HPDE6-E6E7 (cell line): ENCODE data around the gene SCN2B.
A peak's percentile ranks its signal among the peaks of the same experiment; 100 is the strongest.
"Not testable (repeated sequence)": the region's sequence is repeated elsewhere in the genome, so short reads cannot be mapped to it uniquely, and the experiment has no call there.

Experiments
- DNase-seq: peaks from one replicate; pipeline ENCODE4 v3.0.0; 2011; ENCODE audit warnings: missing footprints; ENCODE audit errors: extremely low spot score

SCN2B gene

DNA sequence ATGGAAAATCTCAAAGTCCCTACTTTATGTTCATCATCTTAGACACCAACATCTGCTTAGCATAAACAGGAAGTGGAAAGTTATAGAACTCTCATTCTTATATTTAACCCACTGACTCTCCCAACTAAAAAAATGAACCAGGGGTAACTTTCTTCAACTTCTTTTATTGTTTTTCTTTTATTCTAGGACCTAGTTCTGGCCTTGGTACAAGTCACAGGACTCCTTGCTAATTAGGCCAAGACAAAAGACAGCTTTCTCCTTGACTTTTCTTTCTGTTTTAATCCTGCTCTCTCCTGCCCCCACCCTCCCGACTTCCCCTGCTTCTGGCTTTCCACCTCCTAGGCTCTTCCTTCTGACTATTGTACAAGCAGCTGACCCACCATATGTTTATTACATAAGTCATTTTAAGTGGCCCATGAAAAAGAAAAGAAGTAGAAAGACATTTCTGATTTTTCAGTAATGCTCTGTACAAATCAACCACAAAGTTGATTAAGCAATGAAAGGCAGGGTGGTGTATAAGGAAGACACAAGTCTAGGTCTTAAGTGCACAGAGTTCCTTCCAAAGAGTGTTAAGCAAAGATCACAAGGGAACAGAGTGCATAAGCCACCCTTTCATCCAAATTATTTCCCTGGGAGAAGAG is 30.1 kb upstream of the SCN2B start:
- DNase-seq: no peak

DNA sequence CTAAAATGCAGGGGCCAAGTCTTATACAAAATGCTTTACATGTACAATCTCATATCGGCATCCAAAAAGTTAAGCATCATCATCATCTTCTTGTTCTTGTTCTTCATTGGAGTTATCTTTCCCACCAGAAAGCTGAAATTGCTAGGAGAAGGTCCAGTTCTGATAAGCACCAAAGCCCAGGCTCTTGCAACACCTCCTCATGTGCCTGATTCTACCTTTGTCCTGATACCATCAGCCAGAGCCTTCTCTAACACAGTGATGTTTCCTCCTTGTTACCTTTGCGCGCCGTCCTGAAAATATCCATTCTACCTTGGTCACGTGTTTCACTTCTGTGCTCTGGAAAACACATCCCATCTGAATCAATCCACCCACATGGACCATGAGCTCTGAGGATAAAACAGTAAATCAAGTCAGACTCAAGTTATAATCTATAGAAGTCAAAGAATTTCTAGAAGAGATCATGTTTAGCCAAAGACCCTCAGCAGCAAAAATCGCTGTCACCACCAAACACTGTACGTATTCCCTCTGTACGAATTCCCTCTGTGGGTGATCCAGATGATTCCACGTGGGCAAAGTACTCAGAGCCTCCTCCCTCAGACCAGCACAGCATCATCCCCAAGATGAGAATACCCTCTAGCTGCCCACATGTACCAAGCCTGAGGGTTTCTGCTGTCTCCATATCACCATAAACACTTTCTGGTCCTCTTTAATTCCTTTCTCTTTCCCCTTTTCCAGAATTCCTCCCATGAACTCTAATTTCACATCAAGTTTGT is 29.4 kb upstream of the SCN2B start:
- no peak for DNase-seq

DNA sequence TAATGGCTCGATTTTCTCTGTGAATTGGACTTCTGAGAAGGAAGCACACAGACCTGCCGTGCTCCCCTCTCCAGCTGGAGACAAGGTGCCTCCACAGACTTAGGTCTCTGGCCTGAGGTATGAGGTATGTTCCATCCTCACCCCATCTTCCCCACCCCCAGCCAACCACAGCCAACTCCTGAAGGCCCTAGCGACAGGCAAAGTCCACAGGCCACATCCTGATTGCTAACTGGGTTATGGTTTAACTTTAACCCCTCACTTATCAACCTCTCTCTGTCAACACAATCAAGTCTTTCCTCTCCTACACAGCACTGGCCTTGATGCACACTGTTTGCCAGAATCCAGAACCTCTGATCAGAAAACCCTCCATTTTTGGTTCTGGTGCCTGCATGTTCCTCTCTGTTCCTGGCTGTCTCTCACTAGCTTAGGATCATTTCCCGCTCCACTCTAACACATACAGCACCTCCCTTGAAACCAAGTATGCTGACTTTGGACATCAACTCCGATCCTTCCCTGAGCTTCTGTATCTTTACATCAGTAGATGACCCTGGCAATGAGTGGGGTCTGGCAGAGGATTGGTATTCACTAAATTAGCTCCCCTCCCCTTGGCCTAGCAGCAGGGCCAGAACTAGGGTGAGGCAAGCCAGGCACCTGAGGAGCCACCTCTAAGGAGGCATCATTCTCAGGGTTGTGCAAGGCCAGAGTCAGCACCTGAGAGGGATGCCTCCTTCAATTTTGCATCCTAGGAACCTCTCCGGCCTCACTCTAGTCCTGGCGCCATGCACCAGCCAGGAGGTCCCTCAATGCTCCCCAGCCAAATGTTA is 26.4 kb upstream of the SCN2B start:
- no peak for DNase-seq

DNA sequence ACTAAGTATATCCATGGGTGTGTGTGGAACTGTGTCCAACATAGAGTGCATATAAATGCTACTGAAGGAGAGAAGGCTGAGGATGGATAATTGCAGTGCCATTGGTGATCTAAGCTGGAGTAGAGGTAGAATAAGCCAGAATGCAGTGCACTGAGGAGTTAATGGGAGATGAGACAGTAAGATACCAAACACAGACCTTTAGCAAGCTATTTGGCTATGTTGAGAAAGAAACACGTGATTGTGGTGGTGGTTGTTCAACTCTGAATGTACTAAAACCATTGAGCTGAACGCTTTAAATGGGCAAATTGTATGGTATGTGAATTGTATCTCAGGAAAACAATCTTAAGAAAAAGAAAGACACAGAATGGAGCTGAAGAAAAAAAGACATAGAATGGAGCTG is 25.5 kb upstream of the SCN2B start:
- DNase-seq: no peak

DNA sequence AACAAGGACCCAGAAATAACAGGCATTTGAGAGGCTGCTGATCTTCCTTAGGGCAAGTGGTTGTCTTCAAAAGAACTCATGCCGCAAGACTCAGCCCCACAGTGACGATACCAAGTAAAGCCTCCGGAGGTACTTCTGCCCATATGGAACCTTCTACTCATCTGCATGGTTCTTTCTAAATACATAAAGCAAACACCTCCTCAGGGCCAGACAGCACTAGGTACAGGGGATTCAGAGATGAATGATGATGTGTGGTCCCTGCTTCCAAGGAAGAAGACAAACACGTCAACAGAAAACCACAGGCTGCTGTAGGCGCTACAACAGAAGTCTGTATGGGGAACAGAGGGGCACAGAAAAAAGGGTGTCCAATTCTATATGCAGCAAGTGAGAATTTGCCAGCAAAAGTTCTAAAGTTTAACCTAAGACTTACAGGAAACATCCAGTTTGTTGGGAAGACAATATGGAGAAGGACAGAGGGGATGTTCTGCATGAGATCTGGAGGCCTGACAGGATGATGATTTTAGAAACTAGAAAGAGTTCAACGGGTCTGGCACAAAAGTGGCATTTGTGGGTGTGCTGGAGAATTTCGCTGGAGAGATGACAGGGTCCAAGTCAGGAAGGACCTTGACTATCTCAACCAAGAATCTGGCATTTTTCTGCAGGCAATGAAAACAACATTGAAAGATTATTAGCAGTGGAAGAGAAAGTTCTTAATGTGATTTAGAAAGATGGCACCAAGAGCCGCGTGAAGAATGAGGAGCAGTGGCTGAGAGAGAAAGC is 24.7 kb upstream of the SCN2B start:
- DNase-seq: no peak

DNA sequence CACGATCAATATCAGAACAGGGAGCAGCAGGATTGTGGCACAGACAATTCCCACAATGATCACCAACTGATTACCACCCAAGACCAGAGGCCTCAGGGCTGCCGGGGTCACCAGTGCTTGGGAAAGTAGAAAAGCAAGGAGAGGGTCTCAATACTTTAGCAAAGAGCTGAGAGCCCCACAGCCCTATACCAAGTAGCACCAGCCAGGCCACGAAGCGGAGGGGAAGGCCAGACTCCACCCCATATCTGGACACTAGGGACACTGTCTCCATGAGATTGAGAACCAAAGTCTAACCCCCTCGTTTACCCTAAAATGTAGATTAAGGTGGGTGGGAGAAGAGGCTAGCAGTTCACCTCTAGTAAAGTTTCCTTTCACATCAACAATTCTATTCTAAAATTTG is 24.1 kb upstream of the SCN2B start:
- no peak for DNase-seq

DNA sequence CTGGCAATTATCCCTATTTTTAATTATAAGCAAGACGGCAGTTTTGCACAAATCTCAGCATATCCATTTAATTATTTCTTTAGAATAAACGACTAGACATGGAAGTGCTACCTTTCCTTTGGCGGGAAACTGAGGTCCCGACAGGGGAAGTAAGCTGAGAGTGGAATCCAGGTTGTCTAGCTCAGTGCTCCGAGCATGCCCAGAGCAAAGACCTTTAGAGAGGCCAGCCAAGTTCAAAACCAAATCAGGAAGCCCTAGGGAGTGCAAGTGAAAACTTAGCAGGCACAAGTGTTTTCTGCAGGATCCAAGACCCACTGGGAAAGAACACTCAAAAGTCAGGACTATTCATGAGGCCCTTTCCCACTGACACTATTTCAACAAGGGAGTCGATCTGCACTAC is 22.7 kb upstream of the SCN2B start:
- no peak for DNase-seq

DNA sequence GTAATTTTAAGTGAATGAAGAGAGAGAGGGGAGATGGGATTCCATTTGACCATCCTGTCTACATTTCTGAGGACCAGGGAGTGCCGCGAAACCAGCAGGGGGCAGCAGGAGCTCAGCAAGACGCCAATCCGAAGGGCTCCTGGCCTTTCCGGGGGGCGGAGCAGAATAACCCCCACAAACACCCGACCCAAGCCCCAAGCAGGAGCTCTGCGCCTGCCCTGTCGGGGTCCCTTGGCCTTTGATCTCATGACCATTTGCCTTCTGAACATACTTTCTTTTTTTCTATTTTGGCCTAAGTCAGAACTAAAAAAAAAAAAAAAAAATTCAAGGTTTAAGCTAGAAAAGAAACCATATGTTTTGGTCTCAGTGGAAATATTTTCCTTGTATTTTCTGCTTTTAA is 21.9 kb upstream of the SCN2B start:
- peak; percentile 65 for DNase-seq

DNA sequence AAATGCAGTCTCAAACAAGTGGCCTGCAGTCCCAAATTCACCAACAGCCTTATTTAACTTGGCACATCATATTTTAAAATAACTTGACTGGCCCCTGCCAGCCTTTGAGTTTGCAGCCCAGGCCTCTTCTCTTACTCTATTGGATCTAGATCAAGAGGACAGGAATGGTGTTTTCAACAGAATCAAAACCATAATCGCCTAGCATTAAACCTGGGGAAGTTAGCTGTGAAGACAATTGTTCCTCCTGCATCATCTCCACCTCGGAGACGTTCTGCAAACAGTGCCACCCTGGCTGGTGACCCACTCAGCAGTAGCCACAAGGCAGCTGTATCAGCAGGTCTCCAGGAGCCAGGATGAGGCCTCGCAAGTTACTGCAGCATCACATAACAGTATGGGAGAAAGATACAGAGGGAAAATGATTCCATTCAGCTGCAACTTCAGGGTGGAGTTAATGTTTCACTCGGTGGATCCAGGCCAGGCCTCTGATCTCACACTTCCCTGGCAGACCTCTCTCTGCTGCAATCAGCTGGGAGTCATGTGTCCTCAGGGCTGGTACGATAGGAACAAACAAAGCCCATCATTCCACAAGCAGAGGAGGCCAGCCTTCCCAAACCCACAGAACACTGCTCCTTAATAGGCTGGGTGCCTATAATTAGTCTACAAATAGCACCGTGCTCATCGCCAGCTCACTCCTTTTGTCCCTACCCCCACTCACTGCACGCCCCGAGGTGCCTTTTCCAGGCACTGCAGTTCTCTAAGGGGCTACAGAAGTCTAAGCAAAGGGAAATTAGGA is 18.6 kb upstream of the SCN2B start:
- peak; percentile 84 for DNase-seq

DNA sequence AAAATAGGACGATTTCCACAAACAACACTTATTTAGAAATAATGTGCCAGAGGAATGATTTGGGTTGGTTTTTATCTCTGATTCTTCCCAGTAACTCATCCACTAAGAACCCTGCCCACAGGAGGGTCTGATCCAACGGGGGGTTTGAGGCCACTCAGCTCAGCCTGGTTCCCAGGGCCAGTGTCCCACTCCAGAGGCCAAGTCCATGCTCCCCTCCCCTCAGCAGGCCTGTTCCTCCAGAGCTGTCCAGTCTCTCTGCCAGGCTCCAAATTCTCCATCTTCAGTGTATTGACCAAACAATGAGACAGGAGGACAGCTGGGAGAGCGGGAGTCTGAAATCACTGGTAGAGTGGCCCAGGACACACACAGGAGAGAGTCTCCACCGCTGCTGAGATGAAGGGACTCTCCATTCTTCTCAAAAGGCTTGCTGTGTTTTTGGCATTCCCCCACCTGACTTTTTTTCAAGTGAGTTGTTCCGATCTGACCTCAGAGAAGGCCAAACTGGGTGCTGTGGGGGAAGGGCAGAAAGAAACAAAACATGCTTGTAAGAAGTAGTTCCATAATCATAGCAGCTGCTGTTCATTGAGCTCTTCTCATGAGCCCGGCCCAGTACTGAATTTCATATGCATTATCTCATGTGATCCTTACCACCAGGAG is 17.6 kb upstream of the SCN2B start:
- no peak for DNase-seq

DNA sequence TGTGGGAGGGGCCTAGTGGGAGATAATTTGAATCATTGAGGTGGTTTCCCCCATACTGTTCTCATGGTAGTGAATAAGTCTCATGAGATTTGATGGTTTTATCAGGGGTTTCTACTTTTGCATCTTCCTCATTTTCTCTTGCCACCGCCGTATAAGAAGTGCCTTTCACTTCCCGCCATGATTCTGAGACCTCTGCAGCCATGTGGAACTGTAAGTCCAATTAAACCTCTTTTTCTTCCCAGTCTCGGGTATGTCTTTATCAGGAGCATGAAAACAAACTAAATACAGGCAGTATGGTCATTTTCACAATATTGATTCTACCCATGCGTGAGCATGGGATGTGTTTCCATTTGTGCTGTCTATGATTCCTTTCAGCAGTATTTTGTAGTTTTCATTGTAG is 16.4 kb upstream of the SCN2B start:
- not testable (repeated sequence) for DNase-seq

DNA sequence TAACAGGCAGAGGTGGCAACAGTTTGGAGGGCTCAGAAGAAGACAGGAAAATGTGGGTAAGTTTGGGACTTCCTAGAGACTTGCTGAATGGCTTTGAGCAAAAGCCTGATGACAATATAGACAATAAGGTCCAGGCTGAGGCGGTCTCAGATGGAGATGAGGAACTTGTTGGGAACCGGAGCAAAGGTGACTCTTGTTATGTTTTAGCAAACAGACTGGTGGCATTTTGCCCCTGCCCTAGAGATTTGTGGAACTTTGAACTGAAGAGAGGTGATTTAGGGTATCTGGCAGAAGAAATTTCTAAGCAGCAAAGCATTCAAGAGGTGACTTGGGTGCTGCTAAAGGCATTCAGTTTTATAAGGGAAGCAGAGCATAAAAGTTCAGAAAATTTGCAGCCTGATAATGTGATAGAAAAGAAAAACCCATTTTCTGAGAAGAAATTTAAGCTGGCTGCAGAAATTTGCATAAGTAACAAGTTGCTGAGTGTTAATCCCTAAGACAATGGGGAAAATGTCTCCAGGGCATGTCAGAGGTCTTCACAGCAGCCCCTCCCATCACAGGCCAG is 14.6 kb upstream of the SCN2B start:
- not testable (repeated sequence) for DNase-seq

DNA sequence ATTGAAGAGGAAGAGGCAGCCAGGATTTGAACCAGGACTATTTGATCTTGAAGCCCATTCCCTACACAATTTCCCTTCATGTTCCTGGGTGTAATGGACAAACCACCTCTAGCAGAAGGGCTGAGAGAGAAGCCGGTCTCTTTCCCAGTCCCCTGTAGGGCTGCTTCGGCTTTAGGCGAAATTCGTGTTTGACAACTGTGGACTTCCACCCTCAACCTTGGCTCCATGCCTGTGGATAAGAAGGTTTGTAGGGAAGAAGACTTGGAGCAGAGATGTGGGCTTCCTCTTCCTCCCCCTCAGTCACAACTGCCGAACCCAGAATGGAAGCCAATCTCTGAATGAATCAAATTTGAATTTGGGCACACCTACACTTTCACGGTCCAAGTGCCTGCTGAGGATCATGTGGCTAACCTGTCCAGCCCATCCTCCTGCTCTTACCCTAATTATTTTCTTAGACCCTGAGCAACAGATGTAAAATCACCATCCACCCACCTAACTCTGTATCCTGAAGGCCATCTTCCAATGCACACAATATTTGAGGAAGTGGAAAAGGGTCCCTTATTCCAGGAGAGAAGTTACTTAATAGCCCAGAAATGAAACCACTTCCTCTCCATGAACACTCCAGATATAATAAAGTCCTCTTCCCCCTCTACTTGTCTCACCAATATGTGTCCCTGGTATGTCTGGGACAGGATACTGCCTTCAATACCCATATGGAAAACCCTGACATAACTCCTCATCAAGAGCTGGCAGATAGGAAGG is 10.1 kb upstream of the SCN2B start:
- DNase-seq: no peak

DNA sequence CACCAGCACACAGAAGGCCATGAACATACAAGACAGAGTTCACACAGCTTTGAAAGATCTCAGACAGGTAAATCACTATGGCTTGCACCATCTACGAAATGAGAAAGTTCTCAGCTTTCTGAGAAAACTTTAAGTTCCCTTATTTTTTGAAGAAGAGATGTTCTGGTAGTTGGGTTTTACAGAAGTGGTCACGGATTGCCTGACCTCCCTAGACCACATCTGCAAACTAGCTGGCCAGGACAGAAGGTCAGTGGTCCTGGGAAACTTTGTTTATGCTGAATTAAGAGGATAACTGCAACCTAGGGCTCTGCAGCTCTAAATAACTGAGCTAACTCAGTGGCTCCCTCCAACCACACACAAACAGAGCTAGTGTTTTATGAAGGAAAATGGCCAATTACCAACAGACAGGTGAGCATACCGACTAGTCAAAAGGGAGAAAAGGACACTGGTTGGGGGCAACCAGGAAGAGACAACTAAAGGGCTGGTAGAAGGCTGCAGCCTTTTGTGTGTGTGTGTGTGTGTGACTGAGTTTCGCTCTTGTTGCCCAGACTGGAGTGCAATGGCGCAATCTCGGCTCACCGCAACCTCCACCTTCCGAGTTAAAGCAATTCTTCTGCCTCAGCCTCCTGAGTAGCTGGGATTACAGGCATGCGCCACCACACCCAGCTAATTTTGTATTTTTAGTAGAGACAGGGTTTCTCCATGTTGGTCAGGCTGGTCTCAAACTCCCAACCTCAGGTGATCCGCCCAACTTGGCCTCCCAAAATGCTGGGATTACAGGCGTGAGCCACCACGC is 8.5 kb upstream of the SCN2B start:
- DNase-seq: no peak

DNA sequence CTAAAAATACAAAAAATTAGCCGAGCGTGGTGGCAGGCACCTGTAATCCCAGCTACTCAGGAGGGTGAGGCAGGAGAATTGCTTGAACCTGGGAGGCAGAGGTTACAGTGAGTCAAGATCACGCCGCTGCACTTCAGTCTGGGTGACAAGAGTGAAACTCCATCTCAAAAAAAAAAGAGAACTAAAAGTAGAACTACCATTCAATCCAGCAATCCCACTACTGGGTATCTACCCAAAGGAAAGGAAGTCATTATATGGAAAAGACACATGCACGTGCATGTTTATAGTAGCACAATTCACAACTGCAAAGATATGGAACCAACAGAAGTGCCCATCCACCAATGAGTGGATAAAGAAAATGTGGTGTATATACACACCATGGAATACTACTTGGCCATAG is 7.3 kb upstream of the SCN2B start:
- DNase-seq: not testable (repeated sequence)

DNA sequence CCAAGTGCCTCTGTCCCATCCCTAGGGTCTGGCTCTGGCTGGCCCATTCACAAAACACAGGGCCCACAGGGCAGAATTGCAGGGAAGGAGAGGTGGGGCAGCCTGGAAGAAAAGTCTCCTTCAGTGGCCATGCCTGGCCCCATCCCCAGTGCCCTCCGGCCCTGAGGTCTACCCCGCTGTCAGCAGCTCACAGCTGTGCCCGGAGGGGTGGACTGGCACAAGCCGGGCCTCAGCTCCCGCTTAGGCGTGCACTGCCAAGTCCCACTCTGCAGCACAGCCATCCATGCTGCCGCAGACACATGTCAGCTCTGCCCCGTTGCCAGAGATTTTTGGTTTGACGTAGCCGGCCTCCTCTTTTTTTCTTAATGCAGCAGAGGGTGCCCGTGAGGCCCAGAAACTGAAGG is 3.9 kb upstream of the SCN2B start:
- DNase-seq: no peak

DNA sequence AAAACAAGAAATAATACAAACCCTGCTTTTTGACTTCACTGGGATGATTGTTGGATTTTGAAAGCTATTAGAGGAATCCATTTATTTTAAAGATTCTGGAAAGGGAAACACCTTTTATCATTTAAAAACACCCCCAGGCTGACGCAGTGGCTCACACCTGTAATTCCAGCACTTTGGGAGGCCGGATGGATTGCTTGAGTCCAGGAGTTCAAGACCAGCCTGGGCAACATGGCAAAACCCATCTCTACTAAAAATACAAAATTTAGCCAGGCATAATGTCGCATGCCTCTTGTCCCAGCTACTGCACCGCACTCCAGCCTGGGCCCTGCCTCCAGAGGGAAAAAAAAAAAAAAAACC is 317 bp upstream of the SCN2B start:
- no peak for DNase-seq
